ENCODE data around the gene MYOD1.

The MYOD1 gene

DNA sequence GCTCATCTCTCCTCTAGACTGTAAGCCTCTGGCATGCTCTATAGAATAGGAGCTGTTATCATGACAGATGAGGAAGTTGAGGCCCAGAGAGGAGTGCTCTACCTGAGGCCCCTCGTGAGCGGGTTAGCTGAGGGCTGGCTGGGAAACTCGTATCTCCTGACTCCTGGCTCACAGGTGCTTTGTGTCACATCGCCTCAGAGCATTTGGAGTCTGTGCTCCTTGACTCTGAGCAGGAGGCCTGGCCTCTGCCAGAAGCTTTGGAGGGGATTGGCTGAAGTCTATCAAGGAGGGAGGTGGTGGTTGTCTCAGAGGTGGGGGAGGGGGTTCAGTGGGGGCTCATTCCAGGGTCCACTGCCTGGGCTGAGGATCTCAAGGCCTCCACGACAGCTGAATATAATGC is 22.6 kb downstream of the MYOD1 start:
- Histone ChIP-seq H3K4me1 (ENCODE audit: control insufficient read depth, insufficient read depth, low read length) (peaks cover 26% of the 10 kb centered on the region), H3K27me3 (ENCODE audit: control insufficient read depth, insufficient read depth, low read length, poor library complexity, severe bottlenecking) (peaks cover 21% of the 10 kb centered on the region), H3K4me3 (ENCODE audit: insufficient read depth, low read depth, low read length) (no peak overlapping the region), H3K27ac (ENCODE audit: insufficient read depth, low read depth, low read length, poor library complexity, severe bottlenecking) (no peak overlapping the region), H3K9me3 (ENCODE audit: control insufficient read depth, low read length) (no peaks in the 10 kb centered on the region), H3K36me3 (ENCODE audit: control insufficient read depth, insufficient read depth, low read length) (no peaks in the 10 kb centered on the region)
- 89 to 93% methylated on average over 5 of the region's 5 CpGs for WGBS, 2 experiments

DNA sequence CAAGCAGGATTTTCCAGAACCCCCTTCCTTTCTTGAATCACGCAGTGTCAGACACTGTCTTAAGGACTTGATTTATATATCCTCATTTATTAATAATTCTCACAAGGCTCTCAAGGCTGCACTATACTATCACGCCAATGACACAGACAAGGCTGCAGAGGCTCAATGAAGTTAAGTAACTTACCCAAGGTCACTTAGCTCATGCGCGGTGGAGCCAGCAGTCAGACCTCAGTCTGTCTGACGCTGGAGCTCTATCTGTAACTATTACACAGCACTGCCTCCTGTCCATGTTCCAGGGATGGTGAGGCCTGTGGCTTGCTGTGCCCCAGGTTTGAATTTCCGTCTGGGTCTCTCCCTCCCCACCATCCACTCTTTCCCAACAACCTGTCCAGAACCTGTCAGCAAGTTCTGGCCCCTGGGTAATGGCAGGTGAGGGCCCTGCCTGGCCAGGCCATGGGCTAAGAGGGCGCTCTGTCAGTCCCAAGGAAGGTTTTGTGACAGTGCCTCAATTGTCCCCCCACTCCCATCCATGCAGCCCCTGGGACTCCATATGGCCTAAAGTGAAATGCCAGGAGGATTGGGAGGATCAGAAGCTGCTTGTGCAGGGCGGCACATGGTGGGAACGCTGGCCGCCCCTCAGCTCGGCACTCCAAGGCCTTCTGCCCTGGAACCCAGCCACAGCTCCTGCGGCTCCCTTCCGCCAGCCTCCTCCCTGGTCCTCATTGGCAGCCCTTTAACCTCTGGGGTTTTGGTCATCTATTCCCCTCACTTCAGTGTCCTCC is 23.8 kb downstream of the MYOD1 start:
- Histone ChIP-seq H3K4me3 (ENCODE audit: insufficient read depth, low read depth, low read length) (no peak overlapping the region), H3K27me3 (ENCODE audit: control insufficient read depth, insufficient read depth, low read length, poor library complexity, severe bottlenecking) (peaks cover 11% of the 10 kb centered on the region)

DNA sequence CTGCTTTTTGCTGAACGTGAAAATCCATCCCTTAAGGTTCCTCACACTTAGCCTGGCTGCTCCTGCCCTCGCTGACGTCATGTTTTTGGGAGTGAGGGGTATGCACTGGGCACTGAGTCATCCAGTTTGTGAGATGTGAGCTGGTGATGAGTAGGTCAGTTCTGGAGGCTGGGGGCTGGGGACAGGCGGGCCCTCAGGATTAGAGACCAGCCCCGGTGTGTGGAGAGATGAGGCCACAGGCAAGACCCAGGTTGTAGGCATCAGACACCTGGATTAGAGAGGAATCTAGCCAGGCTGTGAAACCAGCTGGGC is 24.4 kb downstream of the MYOD1 start:
- H3K4me1 ChIP-seq (ENCODE audit: control insufficient read depth, insufficient read depth, low read length): peaks cover 9% of the 10 kb centered on the region
- peaks cover 6% of the 10 kb centered on the region for H3K27me3 ChIP-seq (ENCODE audit: control insufficient read depth, insufficient read depth, low read length, poor library complexity, severe bottlenecking)
- WGBS, 2 experiments: 81 to 82% methylated on average over 5 of the region's 5 CpGs
- H3K36me3 ChIP-seq (ENCODE audit: control insufficient read depth, insufficient read depth, low read length): no peaks in the 10 kb centered on the region
- no peak overlapping the region for H3K4me3 ChIP-seq (ENCODE audit: insufficient read depth, low read depth, low read length)
- no peaks in the 10 kb centered on the region for H3K9me3 ChIP-seq (ENCODE audit: control insufficient read depth, low read length)
- no peak overlapping the region for H3K27ac ChIP-seq (ENCODE audit: insufficient read depth, low read depth, low read length, poor library complexity, severe bottlenecking)

More for the DNA sequence above, 23.8 kb downstream of the MYOD1 start:
- WGBS, 2 experiments: 91 to 92% methylated on average over 13 of the region's 13 CpGs
- no peak overlapping the region for H3K27ac ChIP-seq (ENCODE audit: insufficient read depth, low read depth, low read length, poor library complexity, severe bottlenecking)
- H3K9me3 ChIP-seq (ENCODE audit: control insufficient read depth, low read length): no peaks in the 10 kb centered on the region
- peaks cover 14% of the 10 kb centered on the region for H3K4me1 ChIP-seq (ENCODE audit: control insufficient read depth, insufficient read depth, low read length)
- H3K36me3 ChIP-seq (ENCODE audit: control insufficient read depth, insufficient read depth, low read length): no peaks in the 10 kb centered on the region

DNA sequence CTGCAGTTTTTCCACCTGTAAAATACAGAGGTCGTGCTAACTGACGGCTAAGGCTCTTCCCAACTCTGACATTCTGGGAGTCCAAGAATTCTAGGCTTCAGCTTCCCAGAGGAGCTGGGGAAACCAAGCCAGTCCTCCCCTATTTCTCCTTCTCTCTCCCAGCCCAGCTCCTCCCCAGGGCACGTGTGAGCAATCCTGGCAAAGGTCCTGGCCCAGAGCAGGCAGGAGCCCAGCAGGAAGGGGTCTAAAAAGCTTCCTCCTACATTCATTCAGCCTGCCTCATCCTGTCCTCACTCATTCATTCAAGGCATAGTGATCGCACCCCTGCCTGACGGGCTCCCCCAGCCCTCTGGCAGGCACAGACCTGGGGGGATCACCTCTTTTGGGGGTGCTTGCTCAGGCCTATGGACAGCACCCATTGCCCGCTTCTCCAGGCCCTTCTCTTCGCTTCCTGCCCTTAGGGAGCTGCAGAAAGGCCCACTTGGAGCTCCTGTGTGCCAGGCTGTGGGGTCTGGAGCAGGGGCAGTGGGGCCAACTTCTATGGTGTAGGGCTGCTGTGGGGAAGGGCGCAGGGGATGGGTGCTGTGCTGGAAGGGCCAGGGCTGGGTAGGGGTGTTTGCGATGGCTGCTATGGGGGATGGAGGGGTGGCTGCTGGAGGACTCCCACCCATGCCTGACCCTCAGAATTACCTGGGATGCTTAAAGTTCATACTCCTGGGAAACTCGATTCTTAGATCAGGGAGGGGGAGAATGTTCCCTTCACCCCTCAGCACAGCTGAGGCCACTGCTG is 25.0 kb downstream of the MYOD1 start:
- Histone ChIP-seq H3K4me3 (ENCODE audit: insufficient read depth, low read depth, low read length) (no peak overlapping the region), H3K9me3 (ENCODE audit: control insufficient read depth, low read length) (no peaks in the 10 kb centered on the region), H3K27me3 (ENCODE audit: control insufficient read depth, insufficient read depth, low read length, poor library complexity, severe bottlenecking) (peaks cover 6% of the 10 kb centered on the region), H3K36me3 (ENCODE audit: control insufficient read depth, insufficient read depth, low read length) (no peaks in the 10 kb centered on the region), H3K27ac (ENCODE audit: insufficient read depth, low read depth, low read length, poor library complexity, severe bottlenecking) (no peak overlapping the region), H3K4me1 (ENCODE audit: control insufficient read depth, insufficient read depth, low read length) (peaks cover 6% of the 10 kb centered on the region)
- WGBS, 2 experiments: 80 to 87% methylated on average over 10 of the region's 10 CpGs

DNA sequence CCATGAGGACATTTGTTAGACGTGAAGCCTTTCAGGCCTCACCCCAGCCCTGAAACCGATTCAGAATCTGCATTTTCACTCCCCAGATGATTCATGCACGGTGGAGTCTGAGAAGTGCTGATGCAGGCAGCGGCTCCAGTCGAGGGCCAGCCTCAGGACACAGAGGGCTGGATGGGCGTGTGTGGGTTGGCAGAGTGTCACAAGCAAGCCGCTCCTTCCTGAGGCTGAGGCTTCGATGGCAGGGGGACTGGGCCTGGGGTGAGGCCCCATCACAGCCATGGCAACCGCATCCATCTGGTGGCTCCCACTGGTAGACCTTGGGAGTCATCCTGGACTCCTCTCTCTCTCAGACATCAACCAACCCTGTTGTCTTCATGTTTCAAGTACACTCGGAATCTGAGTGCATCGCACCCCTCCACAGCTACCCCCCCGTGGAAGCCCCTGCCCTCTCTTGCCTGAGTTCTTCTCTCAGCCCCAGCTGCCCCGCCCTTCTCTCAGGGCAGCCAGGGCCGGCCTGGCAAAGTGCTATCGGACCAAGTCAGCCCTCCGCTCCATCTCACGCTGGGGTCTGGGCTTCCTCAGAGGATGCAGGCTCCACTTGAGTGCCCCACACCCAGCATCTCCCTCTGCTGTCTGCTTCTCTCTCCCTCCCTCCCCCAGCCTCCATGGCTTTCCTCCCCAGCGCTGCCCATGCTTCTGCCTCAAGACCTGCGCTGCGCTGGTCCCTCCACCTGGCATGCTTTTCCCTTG is 25.8 kb downstream of the MYOD1 start:
- 89 to 91% methylated on average over 20 of the region's 20 CpGs for WGBS, 2 experiments

DNA sequence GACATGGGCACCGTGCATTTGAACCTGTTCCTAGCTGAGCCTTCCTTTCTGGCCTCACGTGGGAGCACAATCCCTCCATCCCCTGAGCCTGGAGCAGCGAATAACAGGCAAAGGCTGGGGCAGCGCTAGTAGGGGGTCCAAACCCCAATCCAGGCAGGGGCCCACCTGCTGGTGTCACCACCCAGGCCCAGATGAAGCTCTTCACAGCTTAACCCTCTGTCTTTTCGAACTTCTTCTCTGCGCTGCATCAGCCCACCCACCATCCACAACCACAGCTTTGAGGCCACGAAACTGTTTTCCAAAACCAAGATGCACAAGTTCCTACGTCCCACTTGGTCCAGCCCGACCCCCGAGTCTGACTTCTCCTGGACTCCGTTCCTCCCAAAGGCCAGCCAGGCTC is 26.7 kb downstream of the MYOD1 start:
- H3K4me1 ChIP-seq (ENCODE audit: control insufficient read depth, insufficient read depth, low read length): no peaks in the 10 kb centered on the region
- no peak overlapping the region for H3K27ac ChIP-seq (ENCODE audit: insufficient read depth, low read depth, low read length, poor library complexity, severe bottlenecking)
- no peaks in the 10 kb centered on the region for H3K36me3 ChIP-seq (ENCODE audit: control insufficient read depth, insufficient read depth, low read length)
- H3K4me3 ChIP-seq (ENCODE audit: insufficient read depth, low read depth, low read length): no peak overlapping the region
- no peaks in the 10 kb centered on the region for H3K9me3 ChIP-seq (ENCODE audit: control insufficient read depth, low read length)
- WGBS, 2 experiments: 81 to 83% methylated on average over 11 of the region's 11 CpGs
- no peaks in the 10 kb centered on the region for H3K27me3 ChIP-seq (ENCODE audit: control insufficient read depth, insufficient read depth, low read length, poor library complexity, severe bottlenecking)

More for the DNA sequence above, 25.8 kb downstream of the MYOD1 start:
- Histone ChIP-seq H3K9me3 (ENCODE audit: control insufficient read depth, low read length) (no peaks in the 10 kb centered on the region), H3K27ac (ENCODE audit: insufficient read depth, low read depth, low read length, poor library complexity, severe bottlenecking) (no peak overlapping the region), H3K27me3 (ENCODE audit: control insufficient read depth, insufficient read depth, low read length, poor library complexity, severe bottlenecking) (no peaks in the 10 kb centered on the region), H3K36me3 (ENCODE audit: control insufficient read depth, insufficient read depth, low read length) (no peaks in the 10 kb centered on the region), H3K4me3 (ENCODE audit: insufficient read depth, low read depth, low read length) (no peak overlapping the region), H3K4me1 (ENCODE audit: control insufficient read depth, insufficient read depth, low read length) (no peaks in the 10 kb centered on the region)

DNA sequence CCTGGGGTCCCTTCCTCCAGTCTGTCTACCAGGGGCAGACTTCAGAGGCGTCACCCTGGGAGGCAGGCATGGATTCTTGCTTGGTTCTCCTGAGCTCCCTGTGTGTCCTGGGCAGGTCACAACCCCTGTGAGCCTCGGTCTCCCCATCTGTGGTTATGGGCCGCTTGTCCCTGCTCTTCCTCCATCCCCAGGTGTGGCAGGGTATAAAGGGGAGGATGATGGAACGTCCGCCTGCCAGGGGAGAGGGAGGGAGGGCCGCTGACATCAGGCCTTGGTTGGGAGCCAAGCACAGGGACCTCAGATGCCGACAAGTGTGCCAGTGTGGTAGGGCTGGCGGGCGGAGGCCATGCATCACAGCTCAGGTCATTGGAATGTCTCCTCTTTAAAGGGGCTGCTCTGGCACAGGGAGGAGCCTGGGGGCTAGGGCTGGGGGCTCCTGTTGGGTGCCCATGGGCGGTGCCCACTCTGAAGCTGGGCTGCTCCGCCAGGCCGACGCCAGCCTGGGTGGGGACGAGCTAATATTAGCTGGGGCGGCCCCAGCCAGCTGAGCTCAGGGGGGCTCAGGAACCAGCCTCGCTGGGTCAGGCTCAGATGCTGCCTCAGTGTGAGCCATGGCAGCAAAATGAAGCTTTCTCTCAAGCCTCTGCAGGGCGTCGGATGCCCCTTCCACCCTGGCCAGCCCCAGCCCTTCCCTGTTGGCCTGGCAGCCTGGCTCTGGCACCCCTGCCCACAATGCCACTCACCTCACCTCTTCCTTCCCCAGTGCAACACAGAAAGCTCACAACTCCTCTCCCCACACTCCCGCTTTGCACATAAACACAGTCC is 28.0 kb downstream of the MYOD1 start:
- H3K9me3 ChIP-seq (ENCODE audit: control insufficient read depth, low read length): no peaks in the 10 kb centered on the region
- no peak overlapping the region for H3K27ac ChIP-seq (ENCODE audit: insufficient read depth, low read depth, low read length, poor library complexity, severe bottlenecking)
- H3K36me3 ChIP-seq (ENCODE audit: control insufficient read depth, insufficient read depth, low read length): no peaks in the 10 kb centered on the region
- no peak overlapping the region for H3K4me3 ChIP-seq (ENCODE audit: insufficient read depth, low read depth, low read length)
- WGBS, 2 experiments: 89% methylated on average over 19 of the region's 19 CpGs
- H3K27me3 ChIP-seq (ENCODE audit: control insufficient read depth, insufficient read depth, low read length, poor library complexity, severe bottlenecking): no peaks in the 10 kb centered on the region
- no peaks in the 10 kb centered on the region for H3K4me1 ChIP-seq (ENCODE audit: control insufficient read depth, insufficient read depth, low read length)

DNA sequence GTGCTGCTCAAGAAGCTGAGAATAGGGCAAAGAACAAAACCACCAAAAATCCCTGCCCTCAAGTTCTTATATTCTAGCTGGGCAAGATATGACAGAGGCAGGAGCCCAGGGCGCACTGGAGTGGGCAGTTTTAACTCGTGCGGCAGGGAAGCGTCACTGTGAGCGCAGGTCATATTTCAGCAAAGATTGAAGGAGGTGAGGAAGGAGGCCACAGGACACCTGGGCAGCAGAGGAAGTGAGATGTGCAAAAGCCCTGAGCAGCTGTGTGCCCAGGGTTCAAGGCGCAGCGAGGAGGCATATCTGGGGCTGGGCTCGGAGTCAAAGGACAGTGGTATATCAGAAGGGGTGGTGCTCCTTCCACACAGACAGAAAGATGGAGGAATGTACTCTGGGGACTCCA is 28.7 kb downstream of the MYOD1 start:
- WGBS, 2 experiments: 88 to 91% methylated on average over 8 of the region's 8 CpGs
- H3K27me3 ChIP-seq (ENCODE audit: control insufficient read depth, insufficient read depth, low read length, poor library complexity, severe bottlenecking): no peaks in the 10 kb centered on the region
- no peaks in the 10 kb centered on the region for H3K4me1 ChIP-seq (ENCODE audit: control insufficient read depth, insufficient read depth, low read length)
- no peaks in the 10 kb centered on the region for H3K36me3 ChIP-seq (ENCODE audit: control insufficient read depth, insufficient read depth, low read length)
- H3K9me3 ChIP-seq (ENCODE audit: control insufficient read depth, low read length): no peaks in the 10 kb centered on the region
- no peak overlapping the region for H3K27ac ChIP-seq (ENCODE audit: insufficient read depth, low read depth, low read length, poor library complexity, severe bottlenecking)
- H3K4me3 ChIP-seq (ENCODE audit: insufficient read depth, low read depth, low read length): no peak overlapping the region

DNA sequence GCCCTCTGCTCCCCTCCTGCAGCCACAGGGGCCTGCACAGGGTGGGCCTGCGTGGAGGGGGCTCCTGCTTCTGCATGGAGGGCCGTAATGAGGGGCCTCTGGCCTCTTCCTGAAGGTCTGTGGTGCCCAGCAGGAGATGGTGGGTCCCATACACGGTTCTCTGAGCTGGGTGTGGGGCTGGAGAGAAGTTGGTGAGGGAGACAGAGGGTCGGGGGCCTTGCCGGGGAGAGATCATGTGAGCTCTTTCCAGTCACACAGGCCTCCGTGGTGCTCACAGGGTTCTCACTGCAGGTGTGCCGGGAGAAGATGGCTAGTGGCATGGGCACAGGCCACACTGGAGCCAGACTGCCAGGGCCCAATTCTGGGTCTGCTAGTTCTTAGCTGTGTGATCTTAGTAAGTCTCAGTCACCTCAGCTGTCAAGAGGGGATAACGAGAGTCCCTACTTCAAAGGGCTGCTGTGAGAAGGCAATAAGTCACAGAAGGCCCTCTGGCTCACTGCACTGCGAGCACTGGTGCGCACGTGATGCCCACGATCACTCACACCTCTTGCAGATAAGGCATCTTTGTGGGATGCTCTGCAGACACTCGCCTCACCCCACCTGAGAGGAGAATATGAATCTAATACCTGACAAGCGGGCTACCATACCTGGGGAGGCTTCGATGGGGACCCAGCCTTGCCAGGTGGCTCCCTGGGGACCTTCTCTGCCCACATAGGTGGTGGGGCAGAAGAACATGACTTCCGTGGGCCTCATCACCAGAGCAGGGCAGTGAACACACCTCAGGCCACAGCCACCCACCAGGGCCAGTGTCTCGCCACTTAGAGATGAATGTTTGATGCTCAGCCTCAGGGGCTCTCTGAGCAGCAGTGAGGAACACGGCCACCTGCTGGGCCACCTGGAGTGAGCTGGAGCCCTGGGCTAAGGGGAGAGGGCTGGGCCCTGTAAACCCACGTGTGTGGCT is 29.7 kb downstream of the MYOD1 start:
- WGBS, 2 experiments: 91% methylated on average over 19 of the region's 19 CpGs
- no peak overlapping the region for H3K27ac ChIP-seq (ENCODE audit: insufficient read depth, low read depth, low read length, poor library complexity, severe bottlenecking)
- no peaks in the 10 kb centered on the region for H3K36me3 ChIP-seq (ENCODE audit: control insufficient read depth, insufficient read depth, low read length)
- no peaks in the 10 kb centered on the region for H3K4me1 ChIP-seq (ENCODE audit: control insufficient read depth, insufficient read depth, low read length)
- H3K4me3 ChIP-seq (ENCODE audit: insufficient read depth, low read depth, low read length): no peak overlapping the region
- H3K27me3 ChIP-seq (ENCODE audit: control insufficient read depth, insufficient read depth, low read length, poor library complexity, severe bottlenecking): no peaks in the 10 kb centered on the region
- no peaks in the 10 kb centered on the region for H3K9me3 ChIP-seq (ENCODE audit: control insufficient read depth, low read length)

Measured in ectodermal cell (in vitro differentiated cells).